ENCODE data around the gene ITGA1.

- TF ChIP-seq POLR2A (IDR thresholded peaks at IDR 0.05) (no peak), CTCF (IDR thresholded peaks at IDR 0.05) (no peak)
Measured at GRCh38 chr5:52995914-52996313, 208.2 kb downstream of the ITGA1 start.
